H1 (cell line): ENCODE measurements around the gene ADARB2. TPM values are rescaled to one million over a fixed set of nuclear protein-coding genes. Genes with fewer than 3 reads are reported as not detected.

Experiments
- TEAD4 ChIP-seq: IDR thresholded peaks from 2 replicates; pipeline ENCODE4 v1.6.1; 2012; ENCODE audit warnings: low read depth, low read length, inconsistent platforms, mixed read lengths
- polyA plus RNA-seq, 7 experiments: library from polyadenylated mRNA; depleted of rRNA in 3 of 7; stranded (reverse) in 5 of 7; unstranded in 2 of 7; fragments of >200 nt in 5 of 7; fragments of 200-250 nt in 2 of 7; gene quantifications; 1 replicate in 5 of 7; 2 replicates in 1 of 7; 4 replicates in 1 of 7; pipeline versions ENCODE4 v1.2.1 to v1.2.3, GENCODE V29; 2011 to 2013; ENCODE audit warnings: missing spikeins in 2 of 7, mixed read lengths in 2 of 7
- total RNA-seq: library from RNA; stranded (reverse); fragmentation: NEBNext Ultra II Directional; extraction: Animal tissue kit (Norgen Biotek cat#: 25700); gene quantifications from 2 replicates; pipeline ENCODE4 v1.2.1, GENCODE V29; 2021

ADARB2 gene
- total and polyA plus RNA-seq, 2 of the 8 experiments (the other 6 are each of a cell fraction or from before 2014, with no cell fraction given): 2.2 to 2.8 TPM

DNA sequence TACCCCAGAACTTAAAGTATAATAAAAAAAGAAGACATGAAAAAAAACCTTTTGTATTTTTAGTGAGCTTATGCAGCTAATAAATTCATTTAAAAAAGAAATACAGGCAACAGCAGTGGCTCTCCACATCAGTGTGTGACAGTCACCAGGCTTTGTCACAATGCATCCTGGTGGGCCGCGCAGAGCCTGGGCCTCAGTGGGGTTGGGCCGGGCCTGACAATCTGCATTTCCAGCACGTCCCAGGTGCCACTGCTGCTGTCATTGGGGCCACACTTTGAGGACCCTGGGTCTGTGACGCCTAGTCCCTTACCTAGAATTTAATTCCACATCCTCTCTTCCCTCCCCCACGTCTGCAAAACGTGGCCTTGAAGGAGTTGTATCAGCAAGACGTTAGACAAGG lies 284.5 kb downstream of the ADARB2 start (continued):
- no peak for TF ChIP-seq TEAD4
